Measurements from ENCODE around the gene RPS3. TPM values are rescaled to one million over a fixed set of nuclear protein-coding genes. Genes with fewer than 3 reads are reported as not detected.

The RPS3 gene
- total RNA-seq, 1 experiment from 2014 or later: 3,765 TPM

GRCh38 chr11:75447415-75447814, 48.1 kb downstream of the RPS3 start:
- Histone ChIP-seq H3K79me2 (ENCODE audit: insufficient read depth, low read length) (no peaks in the 10 kb centered on the region), H2BK12ac (ENCODE audit: insufficient read length, low read depth, low read length) (no peak overlapping the region), H3K27ac (ENCODE audit: insufficient read length, low read depth, low read length) (no peak overlapping the region), H3T11ph (ENCODE audit: low read length) (no peak overlapping the region), H4K5ac (ENCODE audit: insufficient read length, low read depth, low read length) (no peak overlapping the region), H4K20me1 (ENCODE audit: control insufficient read depth, insufficient read depth, insufficient read length) (no peaks in the 10 kb centered on the region), H3K4ac (ENCODE audit: low read depth, low read length) (no peak overlapping the region), H4K91ac (ENCODE audit: insufficient read length, low read depth, low read length) (no peak overlapping the region), H4K8ac (replicated peaks; ENCODE audit: insufficient read length, low read depth, low read length) (no peak overlapping the region), H2BK20ac (ENCODE audit: low read depth, low read length, poor library complexity, severe bottlenecking) (no peak overlapping the region), H2BK15ac (ENCODE audit: low read depth, low read length) (no peak overlapping the region), H3K4me1 (ENCODE audit: insufficient read depth, low read length) (no peaks in the 10 kb centered on the region), H3K23ac (ENCODE audit: insufficient read length, low read depth, low read length) (no peak overlapping the region), H2AK5ac (ENCODE audit: insufficient read length, low read length) (no peak overlapping the region), H2BK5ac (ENCODE audit: insufficient read length, low read length) (no peak overlapping the region), H3K23me2 (ENCODE audit: insufficient read length, low read depth, low read length, poor library complexity, severe bottlenecking) (no peaks in the 10 kb centered on the region), H3K4me2 (ENCODE audit: insufficient read depth, insufficient read length, low read length) (no peak overlapping the region), H3K18ac (ENCODE audit: insufficient read length, low read depth, low read length) (no peak overlapping the region), H3K56ac (ENCODE audit: insufficient read length, low read depth, low read length) (no peak overlapping the region), H3K9me3 (ENCODE audit: control insufficient read depth, low read depth, low read length) (no peaks in the 10 kb centered on the region), H3K27me3 (ENCODE audit: insufficient read depth, low read length) (no peaks in the 10 kb centered on the region), H3K14ac (ENCODE audit: insufficient read depth, low read length) (no peak overlapping the region), H2BK120ac (ENCODE audit: low read depth, low read length, poor library complexity, severe bottlenecking) (no peak overlapping the region), H3K79me1 (ENCODE audit: insufficient read depth, low read depth, low read length, poor library complexity, severe bottlenecking) (no peaks in the 10 kb centered on the region), H2AFZ (ENCODE audit: low read length) (no peak overlapping the region), H3K9ac (ENCODE audit: extremely low read depth, insufficient read length, low read length) (no peak overlapping the region)
- DNase-seq: no peak
- H3K4me1 Mint-ChIP-seq: peaks cover 0 to 6% of the 10 kb centered on the region in 2 experiments; a peak in 1 of 4 replicates
- no peak for TF ChIP-seq CTCF (conservative IDR thresholded peaks at IDR 0.05)
- no peaks in the 10 kb centered on the region for H3K9me3 Mint-ChIP-seq
- H3K36me3 Mint-ChIP-seq (ENCODE audit: insufficient read depth in 1 of 3, low read depth in 3 of 3): no peaks in the 10 kb centered on the region; a peak in 1 of 7 replicates
- no peak overlapping the region for H3K27ac Mint-ChIP-seq
- no peak overlapping the region for H3K4me3 Mint-ChIP-seq
- H3K27me3 Mint-ChIP-seq (ENCODE audit: low read depth): peaks cover 7% of the 10 kb centered on the region
- WGBS (ENCODE audit: extremely low coverage, insufficient read length, low lambda C conversion rate): no CpG with 5 or more reads among the region's 5 CpGs
